ENCODE data around the gene CAAP1.
"Not testable (repeated sequence)": the region's sequence is repeated elsewhere in the genome, so short reads cannot be mapped to it uniquely, and the experiment has no call there.

Gene CAAP1

GRCh38 chr9:26892251-26893029 is at the start of gene CAAP1:
Gene CAAP1 (minus strand): TSS chr9:26892802. CDS start chr9:26892715, 87 bp downstream.
- DNase-seq = peak; percentile 84 to 95

DNA sequence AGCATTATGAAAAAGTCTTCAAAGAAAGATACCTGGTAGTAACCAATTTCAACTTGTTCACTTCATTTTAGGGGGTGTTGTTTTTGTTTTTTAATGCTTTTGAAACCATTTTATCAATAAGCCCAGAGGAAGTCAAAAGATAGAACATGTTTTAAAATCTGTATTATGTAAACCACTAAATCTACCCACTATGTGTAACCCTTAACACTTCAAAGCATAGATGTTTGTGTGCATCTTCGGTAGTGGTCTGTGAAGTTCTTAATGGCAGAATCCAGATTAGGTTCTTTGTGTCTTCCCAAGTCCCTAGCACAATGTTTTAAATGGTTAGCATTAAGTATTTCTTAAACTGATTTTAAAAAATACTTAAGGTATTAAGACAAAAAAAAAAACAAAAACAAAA is 48.2 kb upstream of the CAAP1 start:
- no peak for DNase-seq

- DNase-seq = no peak
Measured at GRCh38 chr9:26939955-26940711, 47.5 kb upstream of the CAAP1 start.

- DNase-seq = no peak
Measured at GRCh38 chr9:26937816-26938371, 45.3 kb upstream of the CAAP1 start.

DNA sequence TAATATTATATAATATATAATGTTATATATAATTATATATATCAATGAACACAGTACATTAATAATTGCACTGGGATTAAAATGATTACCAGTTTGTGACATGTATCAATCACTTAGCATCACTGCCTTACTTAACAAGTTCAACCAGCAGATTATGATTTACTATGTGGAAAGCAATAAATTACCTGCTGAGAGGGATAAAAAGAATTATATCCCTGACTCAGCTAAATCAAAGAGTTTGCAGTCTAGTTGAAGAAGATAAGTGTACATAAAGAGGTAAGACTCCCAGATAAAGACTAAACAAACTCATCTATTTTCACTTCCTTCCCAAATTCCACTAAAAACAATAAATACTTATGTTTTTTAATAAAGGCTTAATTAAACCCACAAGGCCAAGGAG is 43.2 kb upstream of the CAAP1 start:
- DNase-seq = no peak

- no peak for DNase-seq
Measured at GRCh38 chr9:26928902-26929495, 36.4 kb upstream of the CAAP1 start.

- no peak for DNase-seq
Measured at GRCh38 chr9:26925609-26926008, 33.0 kb upstream of the CAAP1 start.

DNA sequence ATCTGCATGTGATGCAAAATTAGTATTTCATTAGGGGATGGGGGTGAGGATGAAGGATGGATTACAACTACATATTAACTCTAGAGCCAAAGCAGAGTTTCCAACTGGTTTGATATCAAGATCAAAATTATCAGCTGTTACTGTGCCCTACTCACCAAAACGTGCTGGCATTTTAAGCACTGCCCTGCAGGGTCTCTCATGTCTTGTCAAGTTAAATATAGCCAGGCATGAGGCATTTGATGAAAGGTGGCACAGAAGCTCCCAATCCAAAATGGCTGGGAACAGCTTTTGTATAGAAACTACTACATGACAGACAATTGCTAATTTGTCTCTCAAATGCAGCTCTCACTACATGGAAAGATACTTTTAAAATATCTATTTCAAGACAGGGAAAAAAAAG is 27.1 kb upstream of the CAAP1 start:
- no peak for DNase-seq

DNA sequence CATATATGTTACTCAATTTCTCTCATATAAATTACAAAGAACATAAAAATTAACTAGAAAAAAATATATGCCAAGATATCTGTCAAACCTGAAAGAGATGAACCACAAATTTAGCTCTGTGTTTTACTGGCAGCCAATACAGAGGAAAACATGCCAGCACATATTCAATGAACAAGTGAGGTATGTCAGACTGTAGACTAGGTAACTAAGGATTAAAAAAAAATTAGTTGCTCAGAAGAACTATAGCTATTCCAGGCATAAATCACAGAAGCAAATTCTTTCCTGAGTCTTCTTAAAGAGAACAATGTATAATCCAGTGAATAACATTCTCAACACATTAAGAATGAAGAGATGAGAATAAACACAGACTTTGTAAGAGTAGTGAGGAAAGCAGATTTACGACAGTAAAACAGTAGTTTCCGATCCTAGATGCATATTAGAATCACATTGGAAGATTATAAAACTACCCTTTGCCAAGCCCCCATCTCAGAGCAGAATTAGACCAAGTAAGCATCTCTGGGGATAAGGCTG is 20.6 kb upstream of the CAAP1 start:
- DNase-seq = no peak

- no peak for DNase-seq
Measured at GRCh38 chr9:26904671-26905070, 12.1 kb upstream of the CAAP1 start.

GRCh38 chr9:26904070-26904469 is 11.5 kb upstream of the CAAP1 start:
- no peak for DNase-seq

DNA sequence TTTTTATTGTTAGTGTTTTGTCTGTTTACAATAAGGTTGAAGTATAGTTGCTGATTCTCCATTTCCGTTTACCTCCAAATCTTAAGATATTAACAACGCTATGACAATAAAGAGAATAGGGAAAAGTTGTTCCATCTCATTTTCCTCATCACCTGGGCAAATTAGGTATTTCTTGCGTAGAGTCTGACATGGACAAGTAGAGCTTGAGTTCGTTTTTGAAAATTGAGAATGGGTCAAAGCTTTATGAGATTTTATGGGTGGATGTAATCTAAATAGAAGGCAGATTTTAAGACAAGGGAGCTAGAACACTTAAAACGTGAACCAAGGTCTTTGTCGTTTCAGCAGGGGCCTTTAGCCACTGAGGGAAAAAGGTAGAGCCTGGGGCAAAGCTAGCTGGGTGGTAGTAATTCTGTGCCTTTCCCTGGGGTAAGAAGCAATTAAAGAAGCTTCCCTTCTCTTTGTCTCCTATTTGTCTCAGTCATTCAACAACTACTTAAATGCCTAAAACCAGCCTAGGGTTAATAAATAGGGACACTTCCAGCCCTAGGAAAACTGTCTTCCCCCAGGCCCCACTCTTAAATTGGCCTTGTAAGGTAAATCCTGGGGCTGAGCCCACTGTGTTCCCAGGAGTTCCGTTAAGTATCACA is 551 bp upstream of the CAAP1 start:
- DNase-seq = no peak

DNA sequence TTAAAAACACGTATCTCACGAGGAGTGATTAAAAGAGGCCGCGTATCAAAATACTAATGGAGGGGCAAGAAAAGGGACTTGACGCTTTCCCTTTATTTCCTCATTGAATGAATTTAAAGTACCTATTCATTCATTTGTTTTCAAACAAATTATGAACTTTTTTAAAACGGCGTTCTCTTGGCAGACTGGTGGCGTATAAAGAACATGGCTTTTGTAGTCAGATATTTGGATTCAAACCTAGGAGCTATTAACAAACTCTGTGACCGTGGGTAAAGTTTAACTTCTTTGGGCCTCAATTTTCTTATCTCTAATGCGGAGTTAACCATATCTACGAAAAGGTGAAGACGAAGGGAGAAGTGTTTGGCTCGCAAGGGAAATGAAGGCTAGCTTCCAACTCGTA is 876 bp downstream of the CAAP1 start:
- no peak for DNase-seq

- DNase-seq = no peak
Measured at GRCh38 chr9:26888271-26888670, 4.3 kb downstream of the CAAP1 start.

- no peak for DNase-seq
Measured at GRCh38 chr9:26882154-26882553, 10.4 kb downstream of the CAAP1 start.

DNA sequence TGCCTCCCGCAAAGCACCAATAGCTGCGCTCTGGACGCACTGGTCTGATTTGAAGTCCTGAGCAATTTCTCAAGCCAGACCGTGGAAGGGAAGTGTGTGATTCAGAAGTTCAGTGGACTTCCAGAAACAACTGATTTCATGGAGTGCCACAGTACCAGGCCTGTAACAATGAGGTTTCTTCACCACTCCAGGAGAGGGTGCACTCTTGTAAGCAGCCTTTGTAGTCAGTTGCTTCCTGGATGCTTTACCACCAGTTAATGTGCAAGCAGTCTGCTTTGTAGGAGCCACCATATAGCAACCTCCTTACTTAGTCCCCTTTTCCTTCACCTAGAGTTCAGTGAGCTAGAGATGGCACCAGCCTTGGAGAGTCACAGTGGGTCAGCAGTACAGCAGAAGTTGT is 12.3 kb downstream of the CAAP1 start:
- DNase-seq = no peak

DNA sequence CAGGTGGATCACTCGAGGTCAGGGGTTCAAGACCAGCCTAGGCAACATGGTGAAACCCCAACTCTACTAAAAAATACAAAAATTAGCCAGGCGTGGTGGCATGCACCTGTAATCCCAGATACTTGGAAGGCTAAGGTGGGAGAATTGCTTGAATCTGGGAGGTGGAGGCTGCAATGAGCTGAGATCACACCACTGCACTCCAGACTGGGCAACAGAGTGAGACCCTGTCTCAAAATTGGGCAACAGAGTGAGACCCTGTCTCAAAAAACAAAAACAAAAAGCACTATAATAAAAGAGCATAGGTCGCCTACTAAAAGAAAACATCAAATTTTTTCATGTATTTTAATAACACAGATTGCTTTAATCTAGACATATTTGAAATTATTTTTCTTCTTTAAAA is 17.4 kb downstream of the CAAP1 start:
- not testable (repeated sequence) for DNase-seq

- DNase-seq = no peak
Measured at GRCh38 chr9:26870292-26870691, 22.3 kb downstream of the CAAP1 start.

GRCh38 chr9:26863074-26863473 is 29.5 kb downstream of the CAAP1 start:
- DNase-seq = peak in 1 of 2 experiments; percentile 0

- DNase-seq = peak; percentile 63 to 70
Measured at GRCh38 chr9:26856413-26857032, 36.1 kb downstream of the CAAP1 start.

DNA sequence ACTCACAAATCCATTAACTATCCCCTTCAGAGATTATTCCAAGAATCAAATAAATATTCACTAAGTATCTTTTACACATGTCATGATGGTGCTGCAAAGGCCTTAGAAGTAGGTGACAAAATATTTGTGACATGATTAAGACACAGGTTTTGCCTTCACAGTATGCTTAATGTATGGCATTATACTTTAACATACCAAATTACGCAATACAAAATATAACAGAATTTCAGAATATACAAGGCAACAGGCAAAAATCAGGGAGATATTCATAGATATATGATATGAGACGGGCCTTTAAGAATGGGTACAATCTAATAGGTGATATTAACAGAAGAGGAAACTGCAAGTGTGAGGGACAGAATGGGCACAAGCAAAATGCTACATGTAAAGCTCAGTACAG is 41.6 kb downstream of the CAAP1 start:
- no peak for DNase-seq

DNA sequence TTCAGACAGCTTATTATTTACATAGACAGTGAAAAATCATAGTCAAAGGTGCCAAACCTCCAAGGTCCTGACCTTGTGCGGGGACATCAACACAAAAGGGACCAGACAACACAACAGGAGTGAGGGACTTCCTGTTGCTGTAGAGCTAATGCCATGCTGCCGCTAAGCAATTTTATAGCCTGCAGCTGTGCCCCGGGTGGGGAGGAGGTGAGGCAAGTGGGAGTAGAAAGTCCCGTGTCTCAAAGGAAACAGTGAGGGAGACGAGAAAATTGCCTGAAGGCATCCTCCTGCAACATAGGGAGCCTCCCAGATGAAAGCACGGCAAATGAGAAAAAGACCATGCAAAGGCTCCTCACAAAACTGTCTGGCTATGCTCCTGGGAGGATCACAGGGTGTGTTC is 58.8 kb downstream of the CAAP1 start:
- peak in 1 of 2 experiments; percentile 6 for DNase-seq

Measured in SHP77 (cell line).